Measurements from ENCODE around the gene RHOJ.
"Not testable (repeated sequence)": the region's sequence is repeated elsewhere in the genome, so short reads cannot be mapped to it uniquely, and the experiment has no call there.

Gene RHOJ

GRCh38 chr14:63297372-63298063 is 93.3 kb downstream of the RHOJ start:
- 65 to 80% methylated on average over 1 to 2 of the region's 4 CpGs for WGBS, 2 experiments (ENCODE audit: insufficient coverage in 2 of 2)
- peaks cover 13% of the 10 kb centered on the region for H3K36me3 ChIP-seq (ENCODE audit: control insufficient read depth, insufficient read depth, low read length)
- H3K4me3 ChIP-seq (ENCODE audit: extremely low read depth, insufficient read depth, low read length, poor library complexity, severe bottlenecking), result no peak overlapping the region
- no peaks in the 10 kb centered on the region for H3K4me1 ChIP-seq (ENCODE audit: control insufficient read depth, insufficient read depth, low read length, poor library complexity, severe bottlenecking)
- peaks cover 4% of the 10 kb centered on the region for H3K9me3 ChIP-seq (ENCODE audit: control insufficient read depth, low read length)
- no peak overlapping the region for H3K27ac ChIP-seq (ENCODE audit: low read depth, low read length, severe bottlenecking)

- no peaks in the 10 kb centered on the region for H3K4me1 ChIP-seq (ENCODE audit: control insufficient read depth, insufficient read depth, low read length, poor library complexity, severe bottlenecking)
- no peaks in the 10 kb centered on the region for H3K9me3 ChIP-seq (ENCODE audit: control insufficient read depth, low read length)
- H3K36me3 ChIP-seq (ENCODE audit: control insufficient read depth, insufficient read depth, low read length), result no peaks in the 10 kb centered on the region
- no peak overlapping the region for H3K27ac ChIP-seq (ENCODE audit: low read depth, low read length, severe bottlenecking)
- no peak overlapping the region for H3K4me3 ChIP-seq (ENCODE audit: extremely low read depth, insufficient read depth, low read length, poor library complexity, severe bottlenecking)
- 69% methylated on average over 4 of the region's 6 CpGs for WGBS, 2 experiments (ENCODE audit: insufficient coverage in 2 of 2)
Observed at GRCh38 chr14:63299351-63300110, 95.3 kb downstream of the RHOJ start.

GRCh38 chr14:63300854-63301253 is 96.6 kb downstream of the RHOJ start:
- Histone ChIP-seq H3K27ac (ENCODE audit: low read depth, low read length, severe bottlenecking) (no peak overlapping the region), H3K9me3 (ENCODE audit: control insufficient read depth, low read length) (no peaks in the 10 kb centered on the region), H3K36me3 (ENCODE audit: control insufficient read depth, insufficient read depth, low read length) (no peaks in the 10 kb centered on the region), H3K4me3 (ENCODE audit: extremely low read depth, insufficient read depth, low read length, poor library complexity, severe bottlenecking) (no peak overlapping the region), H3K4me1 (ENCODE audit: control insufficient read depth, insufficient read depth, low read length, poor library complexity, severe bottlenecking) (no peaks in the 10 kb centered on the region)
- no CpG with 5 or more reads among the region's 2 CpGs for WGBS, 2 experiments (ENCODE audit: insufficient coverage in 2 of 2)

GRCh38 chr14:63301891-63302534 is 97.8 kb downstream of the RHOJ start:
- WGBS, 2 experiments (ENCODE audit: insufficient coverage in 2 of 2), result 87 to 92% methylated on average over 5 to 6 of the region's 10 CpGs
- H3K27ac ChIP-seq (ENCODE audit: low read depth, low read length, severe bottlenecking), result no peak overlapping the region
- H3K4me1 ChIP-seq (ENCODE audit: control insufficient read depth, insufficient read depth, low read length, poor library complexity, severe bottlenecking), result no peaks in the 10 kb centered on the region
- H3K36me3 ChIP-seq (ENCODE audit: control insufficient read depth, insufficient read depth, low read length), result no peaks in the 10 kb centered on the region
- H3K9me3 ChIP-seq (ENCODE audit: control insufficient read depth, low read length), result no peaks in the 10 kb centered on the region
- H3K4me3 ChIP-seq (ENCODE audit: extremely low read depth, insufficient read depth, low read length, poor library complexity, severe bottlenecking), result no peak overlapping the region

GRCh38 chr14:63304429-63304828 is 100.2 kb downstream of the RHOJ start:
- H3K36me3 ChIP-seq (ENCODE audit: control insufficient read depth, insufficient read depth, low read length); H3K27ac ChIP-seq (ENCODE audit: low read depth, low read length, severe bottlenecking): not testable (repeated sequence)
- WGBS, 2 experiments (ENCODE audit: insufficient coverage in 2 of 2), result 83 to 84% methylated on average over 3 to 4 of the region's 5 CpGs

GRCh38 chr14:63308723-63309317 is 104.6 kb downstream of the RHOJ start:
- Histone ChIP-seq H3K4me1 (ENCODE audit: control insufficient read depth, insufficient read depth, low read length, poor library complexity, severe bottlenecking) (no peaks in the 10 kb centered on the region), H3K36me3 (ENCODE audit: control insufficient read depth, insufficient read depth, low read length) (no peaks in the 10 kb centered on the region), H3K4me3 (ENCODE audit: extremely low read depth, insufficient read depth, low read length, poor library complexity, severe bottlenecking) (no peak overlapping the region), H3K9me3 (ENCODE audit: control insufficient read depth, low read length) (no peaks in the 10 kb centered on the region), H3K27ac (ENCODE audit: low read depth, low read length, severe bottlenecking) (no peak overlapping the region)
- WGBS, 2 experiments (ENCODE audit: insufficient coverage in 2 of 2), result 61 to 76% methylated on average over 6 of the region's 7 CpGs

More at GRCh38 chr14:63304429-63304828, 100.2 kb downstream of the RHOJ start:
- H3K9me3 ChIP-seq (ENCODE audit: control insufficient read depth, low read length); H3K4me3 ChIP-seq (ENCODE audit: extremely low read depth, insufficient read depth, low read length, poor library complexity, severe bottlenecking); H3K4me1 ChIP-seq (ENCODE audit: control insufficient read depth, insufficient read depth, low read length, poor library complexity, severe bottlenecking): not testable (repeated sequence)

- no peaks in the 10 kb centered on the region for H3K36me3 ChIP-seq (ENCODE audit: control insufficient read depth, insufficient read depth, low read length)
- H3K27ac ChIP-seq (ENCODE audit: low read depth, low read length, severe bottlenecking), result no peak within 1 kb of the TSS
- H3K4me1 ChIP-seq (ENCODE audit: control insufficient read depth, insufficient read depth, low read length, poor library complexity, severe bottlenecking), result no peaks in the 10 kb centered on the region
- H3K4me3 ChIP-seq (ENCODE audit: extremely low read depth, insufficient read depth, low read length, poor library complexity, severe bottlenecking), result no peak within 1 kb of the TSS
- no peaks in the 10 kb centered on the region for H3K9me3 ChIP-seq (ENCODE audit: control insufficient read depth, low read length)
Observed at GRCh38 chr14:63318835-63319234, 114.6 kb downstream of the RHOJ start, which contains the start of gene GPHB5. TSS of gene GPHB5 (minus strand) at chr14:63318935. CDS start at chr14:63317849, 1,086 bp downstream.

- WGBS, 2 experiments (ENCODE audit: insufficient coverage in 2 of 2), result no CpG with 5 or more reads among the region's 1 CpG
- Histone ChIP-seq H3K36me3 (ENCODE audit: control insufficient read depth, insufficient read depth, low read length) (no peaks in the 10 kb centered on the region), H3K4me3 (ENCODE audit: extremely low read depth, insufficient read depth, low read length, poor library complexity, severe bottlenecking) (no peak overlapping the region), H3K4me1 (ENCODE audit: control insufficient read depth, insufficient read depth, low read length, poor library complexity, severe bottlenecking) (no peaks in the 10 kb centered on the region), H3K9me3 (ENCODE audit: control insufficient read depth, low read length) (no peaks in the 10 kb centered on the region), H3K27ac (ENCODE audit: low read depth, low read length, severe bottlenecking) (no peak overlapping the region)
Observed at GRCh38 chr14:63322472-63322871, 118.2 kb downstream of the RHOJ start.

- Histone ChIP-seq H3K9me3 (ENCODE audit: control insufficient read depth, low read length) (no peaks in the 10 kb centered on the region), H3K4me3 (ENCODE audit: extremely low read depth, insufficient read depth, low read length, poor library complexity, severe bottlenecking) (no peak overlapping the region), H3K27ac (ENCODE audit: low read depth, low read length, severe bottlenecking) (no peak overlapping the region), H3K4me1 (ENCODE audit: control insufficient read depth, insufficient read depth, low read length, poor library complexity, severe bottlenecking) (no peaks in the 10 kb centered on the region), H3K36me3 (ENCODE audit: control insufficient read depth, insufficient read depth, low read length) (no peaks in the 10 kb centered on the region)
- WGBS, 2 experiments (ENCODE audit: insufficient coverage in 2 of 2), result 93 to 97% methylated on average over 2 to 6 of the region's 9 CpGs
Observed at GRCh38 chr14:63322897-63323573, 118.8 kb downstream of the RHOJ start.

GRCh38 chr14:63326840-63327239 is 122.6 kb downstream of the RHOJ start:
- no peak overlapping the region for H3K27ac ChIP-seq (ENCODE audit: low read depth, low read length, severe bottlenecking)
- no peak overlapping the region for H3K4me3 ChIP-seq (ENCODE audit: extremely low read depth, insufficient read depth, low read length, poor library complexity, severe bottlenecking)
- H3K9me3 ChIP-seq (ENCODE audit: control insufficient read depth, low read length), result no peaks in the 10 kb centered on the region
- H3K4me1 ChIP-seq (ENCODE audit: control insufficient read depth, insufficient read depth, low read length, poor library complexity, severe bottlenecking), result no peaks in the 10 kb centered on the region
- 92 to 94% methylated on average over 2 to 4 of the region's 5 CpGs for WGBS, 2 experiments (ENCODE audit: insufficient coverage in 2 of 2)
- no peaks in the 10 kb centered on the region for H3K36me3 ChIP-seq (ENCODE audit: control insufficient read depth, insufficient read depth, low read length)
